Body of pancreas (tissue), 4 donors: ENCODE data around the gene MAGI3.

ENCODE experiments used
- POLR2A ChIP-seq, 3 donors: fragments of 450-650 bp; IDR thresholded peaks; one replicate each; pipeline ENCODE4 v1.6.1; 2016; ENCODE audit warnings: antibody characterized with exemption in 3 of 3, mild to moderate bottlenecking in 2 of 3
- TF ChIP-seq, protein P1 (sequence below), 7 experiments: fragments of 450-650 bp in 4 of 7; fragments of 200-600 bp in 3 of 7; sonication (generic) in 3 of 7; IDR thresholded peaks; one replicate each; pipeline ENCODE4 v1.5.1; 2016 to 2019; ENCODE audit warnings: antibody characterized with exemption in 7 of 7

GRCh38 chr1:113369699-113370098 is 20.6 kb upstream of the MAGI3 start:
- TF ChIP-seq POLR2A (IDR thresholded peaks at IDR 0.05): no peak
- TF ChIP-seq, protein P1, sequence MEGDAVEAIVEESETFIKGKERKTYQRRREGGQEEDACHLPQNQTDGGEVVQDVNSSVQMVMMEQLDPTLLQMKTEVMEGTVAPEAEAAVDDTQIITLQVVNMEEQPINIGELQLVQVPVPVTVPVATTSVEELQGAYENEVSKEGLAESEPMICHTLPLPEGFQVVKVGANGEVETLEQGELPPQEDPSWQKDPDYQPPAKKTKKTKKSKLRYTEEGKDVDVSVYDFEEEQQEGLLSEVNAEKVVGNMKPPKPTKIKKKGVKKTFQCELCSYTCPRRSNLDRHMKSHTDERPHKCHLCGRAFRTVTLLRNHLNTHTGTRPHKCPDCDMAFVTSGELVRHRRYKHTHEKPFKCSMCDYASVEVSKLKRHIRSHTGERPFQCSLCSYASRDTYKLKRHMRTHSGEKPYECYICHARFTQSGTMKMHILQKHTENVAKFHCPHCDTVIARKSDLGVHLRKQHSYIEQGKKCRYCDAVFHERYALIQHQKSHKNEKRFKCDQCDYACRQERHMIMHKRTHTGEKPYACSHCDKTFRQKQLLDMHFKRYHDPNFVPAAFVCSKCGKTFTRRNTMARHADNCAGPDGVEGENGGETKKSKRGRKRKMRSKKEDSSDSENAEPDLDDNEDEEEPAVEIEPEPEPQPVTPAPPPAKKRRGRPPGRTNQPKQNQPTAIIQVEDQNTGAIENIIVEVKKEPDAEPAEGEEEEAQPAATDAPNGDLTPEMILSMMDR (IDR thresholded peaks at IDR 0.05): no peak
